ENCODE data around the gene LCP1.

DNA sequence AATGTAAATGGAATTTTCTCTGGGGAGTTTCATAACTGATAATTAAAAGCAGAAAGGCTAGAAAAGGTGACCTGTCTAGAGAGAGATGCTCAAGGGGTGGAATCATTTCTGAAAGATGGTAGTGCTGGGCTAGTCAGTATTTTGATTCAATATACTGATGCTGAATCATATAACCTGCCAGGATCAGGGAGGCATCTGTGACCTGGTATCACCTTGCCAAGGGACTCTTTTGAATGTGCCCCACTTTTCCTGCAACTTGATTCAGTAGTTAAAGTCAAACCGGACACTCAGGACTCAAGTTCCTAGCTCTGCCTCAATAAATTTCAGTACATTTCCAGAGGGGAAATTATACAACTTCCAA, 15.8 kb downstream of the LCP1 start:
- TF ChIP-seq, protein P1, sequence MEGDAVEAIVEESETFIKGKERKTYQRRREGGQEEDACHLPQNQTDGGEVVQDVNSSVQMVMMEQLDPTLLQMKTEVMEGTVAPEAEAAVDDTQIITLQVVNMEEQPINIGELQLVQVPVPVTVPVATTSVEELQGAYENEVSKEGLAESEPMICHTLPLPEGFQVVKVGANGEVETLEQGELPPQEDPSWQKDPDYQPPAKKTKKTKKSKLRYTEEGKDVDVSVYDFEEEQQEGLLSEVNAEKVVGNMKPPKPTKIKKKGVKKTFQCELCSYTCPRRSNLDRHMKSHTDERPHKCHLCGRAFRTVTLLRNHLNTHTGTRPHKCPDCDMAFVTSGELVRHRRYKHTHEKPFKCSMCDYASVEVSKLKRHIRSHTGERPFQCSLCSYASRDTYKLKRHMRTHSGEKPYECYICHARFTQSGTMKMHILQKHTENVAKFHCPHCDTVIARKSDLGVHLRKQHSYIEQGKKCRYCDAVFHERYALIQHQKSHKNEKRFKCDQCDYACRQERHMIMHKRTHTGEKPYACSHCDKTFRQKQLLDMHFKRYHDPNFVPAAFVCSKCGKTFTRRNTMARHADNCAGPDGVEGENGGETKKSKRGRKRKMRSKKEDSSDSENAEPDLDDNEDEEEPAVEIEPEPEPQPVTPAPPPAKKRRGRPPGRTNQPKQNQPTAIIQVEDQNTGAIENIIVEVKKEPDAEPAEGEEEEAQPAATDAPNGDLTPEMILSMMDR (IDR thresholded peaks at IDR 0.05) = no peak
- no peak for TF ChIP-seq POLR2AphosphoS5 (IDR thresholded peaks at IDR 0.05; ENCODE audit: low read depth, low read length)

All from Panc1 (cell line).